ENCODE data around the gene MAN2A2.

MAN2A2 gene

GRCh38 chr15:90942354-90943120 lies 39.4 kb downstream of the MAN2A2 start:
- no peak for DNase-seq (ENCODE audit: low read depth in 2 of 2)

GRCh38 chr15:90945091-90945490 lies 42.0 kb downstream of the MAN2A2 start:
- no peak for DNase-seq (ENCODE audit: low read depth in 2 of 2)

GRCh38 chr15:90946538-90946937 lies 43.4 kb downstream of the MAN2A2 start:
- no peak for DNase-seq (ENCODE audit: low read depth in 2 of 2)

GRCh38 chr15:90946941-90947576 lies 44.0 kb downstream of the MAN2A2 start:
- DNase-seq (ENCODE audit: low read depth in 2 of 2), result no peak

GRCh38 chr15:90947577-90948357 lies 44.7 kb downstream of the MAN2A2 start:
- no peak for DNase-seq (ENCODE audit: low read depth in 2 of 2)

GRCh38 chr15:90948506-90948905 lies 45.4 kb downstream of the MAN2A2 start:
- no peak for DNase-seq (ENCODE audit: low read depth in 2 of 2)

- no peak for DNase-seq (ENCODE audit: low read depth in 2 of 2)
Observed at GRCh38 chr15:90949979-90950675, 47.0 kb downstream of the MAN2A2 start.

GRCh38 chr15:90950676-90951075 lies 47.6 kb downstream of the MAN2A2 start:
- DNase-seq (ENCODE audit: low read depth in 2 of 2), result no peak

GRCh38 chr15:90952901-90953677 lies 50.0 kb downstream of the MAN2A2 start:
- no peak for DNase-seq (ENCODE audit: low read depth in 2 of 2)

- DNase-seq (ENCODE audit: low read depth in 2 of 2), result no peak
Observed at GRCh38 chr15:90953947-90954711, 51.0 kb downstream of the MAN2A2 start.

GRCh38 chr15:90954712-90955623 lies 51.9 kb downstream of the MAN2A2 start, which contains the start of gene RCCD1:
RCCD1 (plus strand) TSS chr15:90954884; CDS start chr15:90956735, 1,851 bp downstream.
- peak; percentile 82 to 84 for DNase-seq (ENCODE audit: low read depth in 2 of 2)

GRCh38 chr15:90955624-90956273 lies 52.6 kb downstream of the MAN2A2 start:
- no peak for DNase-seq (ENCODE audit: low read depth in 2 of 2)

GRCh38 chr15:90956274-90957030 lies 53.4 kb downstream of the MAN2A2 start:
- DNase-seq (ENCODE audit: low read depth in 2 of 2), result peak; percentile 41 to 44

- DNase-seq (ENCODE audit: low read depth in 2 of 2), result no peak
Observed at GRCh38 chr15:90957031-90957790, 54.1 kb downstream of the MAN2A2 start.

GRCh38 chr15:90957791-90958190 lies 54.7 kb downstream of the MAN2A2 start:
- no peak for DNase-seq (ENCODE audit: low read depth in 2 of 2)

GRCh38 chr15:90959028-90959595 lies 56.0 kb downstream of the MAN2A2 start:
- no peak for DNase-seq (ENCODE audit: low read depth in 2 of 2)

GRCh38 chr15:90959894-90960293 lies 56.8 kb downstream of the MAN2A2 start:
- DNase-seq (ENCODE audit: low read depth in 2 of 2), result no peak

Data from fibroblast of skin of left quadriceps (primary cell).